Transverse colon (tissue), 4 donors: ENCODE data around the gene SIN3A. TPM values are rescaled to one million over a fixed set of nuclear protein-coding genes. Genes with fewer than 3 reads are reported as not detected.
"Not testable (repeated sequence)": the region's sequence is repeated elsewhere in the genome, so short reads cannot be mapped to it uniquely, and the experiment has no call there.

Source experiments
- DNase-seq: peaks from one replicate; pipeline ENCODE4 v3.0.0-alpha.2; 2019
- H3K27ac ChIP-seq, 4 donors: fragments of 200-600 bp; sonication (generic); 2 replicates each; pipeline ENCODE4 v1.5.1; 2016 to 2018; ENCODE audit warnings: inconsistent platforms in 4 of 4
- H3K27me3 ChIP-seq: fragments of 200-600 bp; sonication (generic); 2 replicates; pipeline ENCODE4 v1.5.1; 2017; ENCODE audit warnings: inconsistent platforms
- H3K36me3 ChIP-seq, 4 donors: fragments of 200-600 bp; sonication (generic); 2 replicates each; pipeline ENCODE4 v1.5.1; 2017 to 2019; ENCODE audit warnings: inconsistent platforms in 4 of 4
- H3K4me1 ChIP-seq, 4 donors: fragments of 200-600 bp; sonication (generic); 2 replicates each; pipeline ENCODE4 v1.5.1; 2017 to 2020; ENCODE audit warnings: inconsistent platforms in 4 of 4
- H3K4me3 ChIP-seq, 4 donors: fragments of 200-600 bp; sonication (generic); 1 replicate in 1 of 4; 2 replicates in 3 of 4; pipeline versions ENCODE4 v1.5.1 to v1.6.1; 2017 to 2019; ENCODE audit warnings: inconsistent platforms in 4 of 4
- H3K9me3 ChIP-seq, 2 donors: fragments of 200-600 bp; sonication (generic); 2 replicates each; pipeline ENCODE4 v1.5.1; 2017 to 2019; ENCODE audit warnings: inconsistent platforms in 2 of 2
- CTCF ChIP-seq, 5 experiments: fragments of 200-600 bp in 3 of 5; fragments of 450-650 bp in 2 of 5; sonication (generic) in 3 of 5; IDR thresholded peaks; 1 replicate in 2 of 5; 2 replicates in 3 of 5; pipeline ENCODE4 v1.5.1; 2016 to 2017; ENCODE audit warnings: antibody characterized with exemption in 5 of 5, inconsistent platforms in 3 of 5, mild to moderate bottlenecking in 2 of 5, moderate library complexity in 1 of 5
- EP300 ChIP-seq: sonication (generic); formaldehyde crosslinking; IDR thresholded peaks from one replicate; pipeline ENCODE4 v1.6.1; 2017; ENCODE audit warnings: antibody characterized with exemption, low read depth
- POLR2A ChIP-seq: fragments of 450-650 bp; IDR thresholded peaks from one replicate; pipeline ENCODE4 v1.6.1; 2016; ENCODE audit warnings: antibody characterized with exemption, mild to moderate bottlenecking, moderate library complexity
- POLR2AphosphoS5 ChIP-seq, 3 donors: sonication (generic); formaldehyde crosslinking; IDR thresholded peaks; one replicate each; pipeline ENCODE4 v1.6.1; 2016; ENCODE audit warnings: antibody characterized with exemption in 3 of 3
- WGBS, 2 donors: methylation state at CpG; one replicate each; pipeline ENCODE4 v1.1.5; 2018; ENCODE audit warnings: low coverage in 1 of 2; 5-methylcytosine and 5-hydroxymethylcytosine counted together
- in situ Hi-C, 4 donors: fragments of 200-750 bp; cut with MboI; loops; one replicate each; pipeline versions ENCODE4 v1.15.0 to v1.15.1; 2017; ENCODE audit warnings: low sequenced_read_pairs in 3 of 4, low pct_ligation_motif_present in 1 of 4, low pct_unique_long_range_greater_than_20kb in 1 of 4
- intact Hi-C: fragments of 100-400 bp; cut with DNase I; formaldehyde crosslinking; loops from one replicate; pipeline ENCODE4 v1.15.1; 2023; ENCODE audit warnings: low total_unique reads
- total RNA-seq, 4 donors: library from RNA; depleted of rRNA; stranded (reverse); fragments of >200 nt; gene quantifications; one replicate each; pipeline ENCODE4 v1.1.0, GENCODE V29; 2016

SIN3A gene
- total RNA-seq, 4 donors from 2014 or later = 39.3 to 88.0 (median 72.6) TPM

GRCh38 chr15:75335313-75335704, 116.2 kb downstream of the SIN3A start:
- no peak for DNase-seq
- TF ChIP-seq POLR2A (no peak), POLR2AphosphoS5 (IDR thresholded peaks at IDR 0.05) (no peak), CTCF (IDR thresholded peaks at IDR 0.05) (no peak), EP300 (no peak)
- WGBS, 2 donors = 47 to 49% methylated on average over 3 of the region's 3 CpGs
- Histone ChIP-seq H3K27ac (peak overlapping the region; percentile 75 to 84 (median 81)), H3K27me3 (no peaks in the 10 kb centered on the region), H3K36me3 (no peaks in the 10 kb centered on the region), H3K9me3 (no peaks in the 10 kb centered on the region), H3K4me3 (peak overlapping the region in 3 of 4 donors; percentile 59 to 98 (median 87)), H3K4me1 (peaks cover 7 to 18% (median 16%) of the 10 kb centered on the region in 4 donors)
- intact Hi-C loops (no loop called here), in situ Hi-C loops (loop anchor here in 1 of 4 donors (25.0 kb wide), 1 partner anchor 323 kb away; the partner anchor contains the start of gene PPCDC)

GRCh38 chr15:75333654-75334419, 117.7 kb downstream of the SIN3A start:
- H3K36me3 ChIP-seq, H3K4me3 ChIP-seq, intact Hi-C loops, H3K27ac ChIP-seq, H3K9me3 ChIP-seq, H3K27me3 ChIP-seq, DNase-seq: not testable (repeated sequence)
- H3K4me1 ChIP-seq = peaks cover 7 to 18% (median 16%) of the 10 kb centered on the region in 4 donors
- 86 to 88% methylated on average over 7 to 15 of the region's 15 CpGs for WGBS, 2 donors
- in situ Hi-C loops = loop anchor here in 1 of 4 donors (25.0 kb wide), 1 partner anchor 322 kb away; the partner anchor contains the start of gene PPCDC

GRCh38 chr15:75332093-75332492, 119.4 kb downstream of the SIN3A start:
- H3K9me3 ChIP-seq, H3K27me3 ChIP-seq, intact Hi-C loops, H3K4me3 ChIP-seq, DNase-seq, H3K27ac ChIP-seq, H3K36me3 ChIP-seq: not testable (repeated sequence)
- peaks cover 7 to 17% (median 15%) of the 10 kb centered on the region in 4 donors for H3K4me1 ChIP-seq
- WGBS, 2 donors = 54 to 62% methylated on average over 6 to 7 of the region's 7 CpGs
- in situ Hi-C loops = loop anchor here in 1 of 4 donors (25.0 kb wide), 1 partner anchor 320 kb away; the partner anchor contains the start of gene PPCDC

GRCh38 chr15:75329571-75329970, 121.9 kb downstream of the SIN3A start:
- TF ChIP-seq CTCF (IDR thresholded peaks at IDR 0.05) = no peak
- no peak for TF ChIP-seq POLR2A
- no peak for TF ChIP-seq EP300
- no peak for TF ChIP-seq POLR2AphosphoS5 (IDR thresholded peaks at IDR 0.05)
- H3K4me3 ChIP-seq = no peak overlapping the region
- in situ Hi-C loops (loop anchor here in 1 of 4 donors (25.0 kb wide), 1 partner anchor 317 kb away; the partner anchor contains the start of gene PPCDC), intact Hi-C loops (no loop called here)
- no peaks in the 10 kb centered on the region for H3K36me3 ChIP-seq
- WGBS, 2 donors = 86% methylated on average over 2 of the region's 2 CpGs; no CpG with 5 or more reads in 1 of the 2 donors
- DNase-seq = no peak
- no peaks in the 10 kb centered on the region for H3K27me3 ChIP-seq
- no peak overlapping the region for H3K27ac ChIP-seq
- H3K4me1 ChIP-seq = no peaks in the 10 kb centered on the region
- no peaks in the 10 kb centered on the region for H3K9me3 ChIP-seq

GRCh38 chr15:75328493-75329314, 122.8 kb downstream of the SIN3A start:
- 75% methylated on average over 10 of the region's 10 CpGs; no CpG with 5 or more reads in 1 of the 2 donors for WGBS, 2 donors
- Histone ChIP-seq H3K4me3 (no peak overlapping the region), H3K27me3 (no peaks in the 10 kb centered on the region), H3K36me3 (no peaks in the 10 kb centered on the region), H3K27ac (no peak overlapping the region), H3K4me1 (peaks cover 0 to 8% (median under 1%) of the 10 kb centered on the region in 4 donors), H3K9me3 (no peaks in the 10 kb centered on the region)
- in situ Hi-C loops = loop anchor here in 1 of 4 donors (25.0 kb wide), 1 partner anchor 316 kb away; the partner anchor contains the start of gene PPCDC
- no peak for TF ChIP-seq POLR2AphosphoS5 (IDR thresholded peaks at IDR 0.05)
- no peak for TF ChIP-seq EP300
- TF ChIP-seq POLR2A = no peak
- no peak for TF ChIP-seq CTCF (IDR thresholded peaks at IDR 0.05)
- intact Hi-C loops = no loop called here
- no peak for DNase-seq
